Tibial nerve (tissue), 4 donors: ENCODE measurements around the gene DPP10. TPM values are rescaled to one million over a fixed set of nuclear protein-coding genes. Genes with fewer than 3 reads are reported as not detected.

Experiments used
- DNase-seq, 2 donors: peaks; one replicate each; pipeline ENCODE4 v3.0.0-alpha.2; 2019; ENCODE audit warnings: low spot score in 2 of 2
- H3K27ac ChIP-seq, 4 donors: fragments of 200-600 bp; sonication (generic) in 3 of 4; one replicate each; pipeline ENCODE4 v1.5.1; 2017 to 2019; ENCODE audit warnings: mild to moderate bottlenecking in 1 of 4
- H3K27me3 ChIP-seq, 2 donors: fragments of 200-600 bp; sonication (generic) in 1 of 2; one replicate each; pipeline versions ENCODE4 v1.5.1 to v1.6.0; 2017 to 2019
- H3K36me3 ChIP-seq, 3 donors: fragments of 200-600 bp; sonication (generic); one replicate each; pipeline ENCODE4 v1.5.1; 2018 to 2019
- H3K4me1 ChIP-seq, 4 donors: fragments of 200-600 bp; sonication (generic) in 3 of 4; one replicate each; pipeline ENCODE4 v1.5.1; 2017 to 2019
- H3K4me3 ChIP-seq, 4 donors: fragments of 200-600 bp; sonication (generic) in 3 of 4; one replicate each; pipeline ENCODE4 v1.5.1; 2017 to 2019; ENCODE audit warnings: mild to moderate bottlenecking in 1 of 4, moderate library complexity in 1 of 4
- H3K9me3 ChIP-seq, 4 donors: fragments of 200-600 bp; sonication (generic) in 3 of 4; one replicate each; pipeline ENCODE4 v1.5.1; 2017 to 2019
- CTCF ChIP-seq, 5 experiments: fragments of 200-600 bp in 3 of 5; fragments of 450-650 bp in 2 of 5; sonication (generic) in 3 of 5; IDR thresholded peaks; one replicate each; pipeline ENCODE4 v1.5.1; 2016 to 2019; ENCODE audit warnings: antibody characterized with exemption in 5 of 5, mild to moderate bottlenecking in 3 of 5, moderate library complexity in 2 of 5
- EP300 ChIP-seq, 2 donors: sonication (generic); formaldehyde crosslinking; IDR thresholded peaks; one replicate each; pipeline ENCODE4 v1.6.1; 2017; ENCODE audit warnings: antibody characterized with exemption in 2 of 2, mild to moderate bottlenecking in 1 of 2
- POLR2A ChIP-seq, 2 donors: fragments of 450-650 bp; IDR thresholded peaks; one replicate each; pipeline ENCODE4 v1.6.1; 2017; ENCODE audit warnings: antibody characterized with exemption in 2 of 2, mild to moderate bottlenecking in 2 of 2, moderate library complexity in 2 of 2
- WGBS, 2 donors: methylation state at CpG; one replicate each; pipeline ENCODE4 v1.1.5; 2018; 5-methylcytosine and 5-hydroxymethylcytosine counted together
- total RNA-seq, 4 donors: library from RNA; depleted of rRNA; stranded (reverse); fragments of >200 nt; gene quantifications; one replicate each; pipeline ENCODE4 v1.1.0, GENCODE V29; 2016

Gene DPP10
- total RNA-seq, 4 donors from 2014 or later = 0.20 to 2.1 TPM; not detected in 2

- no peaks in the 10 kb centered on the region for H3K27me3 ChIP-seq
- H3K36me3 ChIP-seq = no peaks in the 10 kb centered on the region
- no peaks in the 10 kb centered on the region for H3K9me3 ChIP-seq
- no peaks in the 10 kb centered on the region for H3K4me1 ChIP-seq
- TF ChIP-seq POLR2A (IDR thresholded peaks at IDR 0.05) (no peak), CTCF (IDR thresholded peaks at IDR 0.05) (no peak), EP300 (IDR thresholded peaks at IDR 0.05) (no peak)
- H3K27ac ChIP-seq = no peak overlapping the region
- 48 to 57% methylated on average over 1 of the region's 1 CpG for WGBS, 2 donors
- H3K4me3 ChIP-seq = no peak overlapping the region
- no peak for DNase-seq
Measured at GRCh38 chr2:114857196-114857595, 414.8 kb downstream of the DPP10 start.

- Histone ChIP-seq H3K4me3 (no peak overlapping the region), H3K27me3 (no peaks in the 10 kb centered on the region), H3K9me3 (no peaks in the 10 kb centered on the region), H3K27ac (no peak overlapping the region), H3K36me3 (no peaks in the 10 kb centered on the region), H3K4me1 (no peaks in the 10 kb centered on the region)
- WGBS, 2 donors = 71 to 85% methylated on average over 6 of the region's 6 CpGs
- DNase-seq = no peak
- TF ChIP-seq EP300 (IDR thresholded peaks at IDR 0.05) (no peak), POLR2A (IDR thresholded peaks at IDR 0.05) (no peak), CTCF (IDR thresholded peaks at IDR 0.05) (no peak)
Measured at GRCh38 chr2:114859726-114860510, 417.5 kb downstream of the DPP10 start.

GRCh38 chr2:114862243-114862642 is 419.8 kb downstream of the DPP10 start:
- no peak for TF ChIP-seq CTCF (IDR thresholded peaks at IDR 0.05)
- TF ChIP-seq POLR2A (IDR thresholded peaks at IDR 0.05) = no peak
- TF ChIP-seq EP300 (IDR thresholded peaks at IDR 0.05) = no peak
- WGBS, 2 donors = 42% methylated on average over 1 of the region's 1 CpG

GRCh38 chr2:114864901-114865300 is 422.5 kb downstream of the DPP10 start:
- TF ChIP-seq EP300 (IDR thresholded peaks at IDR 0.05) = no peak
- no peak for TF ChIP-seq POLR2A (IDR thresholded peaks at IDR 0.05)
- no peak for TF ChIP-seq CTCF (IDR thresholded peaks at IDR 0.05)
- Histone ChIP-seq H3K4me1 (no peaks in the 10 kb centered on the region), H3K27ac (no peak overlapping the region), H3K9me3 (no peaks in the 10 kb centered on the region), H3K36me3 (no peaks in the 10 kb centered on the region), H3K4me3 (no peak overlapping the region), H3K27me3 (no peaks in the 10 kb centered on the region)
- WGBS, 2 donors = 82 to 85% methylated on average over 5 of the region's 5 CpGs
- no peak for DNase-seq

More at GRCh38 chr2:114862243-114862642, 419.8 kb downstream of the DPP10 start:
- Histone ChIP-seq H3K27me3 (no peaks in the 10 kb centered on the region), H3K4me3 (no peak overlapping the region), H3K27ac (no peak overlapping the region), H3K9me3 (no peaks in the 10 kb centered on the region), H3K4me1 (no peaks in the 10 kb centered on the region), H3K36me3 (no peaks in the 10 kb centered on the region)
- DNase-seq = no peak

GRCh38 chr2:114880046-114880445 is 437.6 kb downstream of the DPP10 start:
- Histone ChIP-seq H3K9me3 (no peaks in the 10 kb centered on the region), H3K27me3 (no peaks in the 10 kb centered on the region), H3K4me3 (no peak overlapping the region), H3K27ac (no peak overlapping the region), H3K4me1 (no peaks in the 10 kb centered on the region), H3K36me3 (no peaks in the 10 kb centered on the region)
- no peak for TF ChIP-seq EP300 (IDR thresholded peaks at IDR 0.05)
- TF ChIP-seq CTCF (IDR thresholded peaks at IDR 0.05) = no peak
- TF ChIP-seq POLR2A (IDR thresholded peaks at IDR 0.05) = no peak
- no peak for DNase-seq
- 64 to 70% methylated on average over 3 of the region's 3 CpGs for WGBS, 2 donors
